Peyer's patch (tissue), 4 donors: ENCODE results near the gene ARMC8. TPM values are rescaled to one million over a fixed set of nuclear protein-coding genes. Genes with fewer than 3 reads are reported as not detected.

Experiments used
- DNase-seq, 3 donors: peaks; one replicate each; pipeline ENCODE4 v3.0.0-alpha.2; 2017 to 2019
- H3K27ac ChIP-seq, 4 donors: fragments of 200-600 bp; sonication (generic); one replicate each; pipeline ENCODE4 v1.5.1; 2016 to 2019
- H3K27me3 ChIP-seq, 2 donors: fragments of 200-600 bp; sonication (generic); one replicate each; pipeline ENCODE4 v1.5.1; 2019
- H3K36me3 ChIP-seq, 3 donors: fragments of 200-600 bp; sonication (generic); one replicate each; pipeline ENCODE4 v1.5.1; 2016 to 2019
- H3K4me1 ChIP-seq, 4 donors: fragments of 200-600 bp; sonication (generic); one replicate each; pipeline ENCODE4 v1.5.1; 2016 to 2019
- H3K4me3 ChIP-seq, 4 donors: fragments of 200-600 bp; sonication (generic); 1 replicate in 3 of 4; 2 replicates in 1 of 4; pipeline ENCODE4 v1.5.1; 2016 to 2019; ENCODE audit warnings: mild to moderate bottlenecking in 1 of 4
- H3K9me3 ChIP-seq, 4 donors: fragments of 200-600 bp; sonication (generic); one replicate each; pipeline ENCODE4 v1.5.1; 2016 to 2019; ENCODE audit warnings: mild to moderate bottlenecking in 1 of 4
- CTCF ChIP-seq, 6 experiments: fragments of 450-650 bp in 4 of 6; fragments of 200-600 bp in 2 of 6; sonication (generic) in 1 of 6; IDR thresholded peaks; one replicate each; pipeline ENCODE4 v1.5.1; 2017 to 2019; ENCODE audit warnings: antibody characterized with exemption in 6 of 6, mild to moderate bottlenecking in 3 of 6, moderate library complexity in 1 of 6
- POLR2A ChIP-seq, 2 donors: fragments of 450-650 bp; IDR thresholded peaks; one replicate each; pipeline ENCODE4 v1.5.1; 2017; ENCODE audit warnings: antibody characterized with exemption in 2 of 2, mild to moderate bottlenecking in 2 of 2, moderate library complexity in 2 of 2
- total RNA-seq, 4 donors: library from RNA; depleted of rRNA; stranded (reverse); fragments of >200 nt; gene quantifications; one replicate each; pipeline ENCODE4 v1.1.0, GENCODE V29; 2016

Gene ARMC8
- total RNA-seq, 4 donors from 2014 or later = 35.7 to 77.2 (median 56.3) TPM

GRCh38 chr3:138188013-138188730, 1.1 kb downstream of the ARMC8 start:
- Histone ChIP-seq H3K36me3 (peaks cover 0 to 3% (median 0%) of the 10 kb centered on the region in 3 donors), H3K9me3 (no peaks in the 10 kb centered on the region), H3K4me1 (peaks cover 0 to 32% (median 1%) of the 10 kb centered on the region in 4 donors), H3K27me3 (no peaks in the 10 kb centered on the region), H3K4me3 (peak overlapping the region; percentile 74 to 94 (median 87)), H3K27ac (peak overlapping the region; percentile 89 to 96 (median 92))
- no peak for TF ChIP-seq POLR2A (IDR thresholded peaks at IDR 0.05)
- no peak for TF ChIP-seq CTCF (IDR thresholded peaks at IDR 0.05)
- DNase-seq = no peak

- Histone ChIP-seq H3K4me1 (peaks cover 0 to 7% (median 0%) of the 10 kb centered on the region in 4 donors), H3K27me3 (no peaks in the 10 kb centered on the region), H3K27ac (no peak overlapping the region)
Measured at GRCh38 chr3:138195481-138195880, 8.4 kb downstream of the ARMC8 start.

DNA sequence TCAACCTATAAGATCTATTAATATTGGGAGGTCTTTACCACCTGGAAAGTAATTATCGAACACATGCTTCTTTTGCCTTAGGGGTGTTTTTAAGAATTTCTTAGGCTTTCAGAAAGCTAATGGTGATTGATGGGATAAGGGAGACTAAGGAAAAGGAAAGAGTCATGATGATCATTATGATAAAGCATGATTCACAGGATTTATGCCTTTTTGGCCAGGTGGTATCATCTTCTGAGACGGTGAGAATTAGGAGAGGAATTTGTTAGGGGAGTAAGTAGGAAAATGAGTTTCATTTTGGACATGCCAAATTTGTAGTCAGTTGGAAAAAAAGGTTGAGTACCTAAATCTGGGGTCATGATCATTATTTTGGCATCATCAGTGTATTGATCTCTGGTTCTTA, 8.9 kb downstream of the ARMC8 start:
- no peaks in the 10 kb centered on the region for H3K9me3 ChIP-seq
- H3K36me3 ChIP-seq = peaks cover 0 to 3% (median 0%) of the 10 kb centered on the region in 3 donors
- H3K4me1 ChIP-seq = peaks cover 0 to 2% (median 0%) of the 10 kb centered on the region in 4 donors
- H3K27ac ChIP-seq = no peak overlapping the region
- H3K4me3 ChIP-seq = no peak overlapping the region
- DNase-seq = no peak
- H3K27me3 ChIP-seq = no peaks in the 10 kb centered on the region
- no peak for TF ChIP-seq POLR2A (IDR thresholded peaks at IDR 0.05)
- no peak for TF ChIP-seq CTCF (IDR thresholded peaks at IDR 0.05)

More at GRCh38 chr3:138195481-138195880, 8.4 kb downstream of the ARMC8 start:
- DNase-seq = no peak
- peaks cover 0 to 3% (median 0%) of the 10 kb centered on the region in 3 donors for H3K36me3 ChIP-seq
- H3K4me3 ChIP-seq = no peak overlapping the region
- H3K9me3 ChIP-seq = no peaks in the 10 kb centered on the region
- no peak for TF ChIP-seq CTCF (IDR thresholded peaks at IDR 0.05)

- Histone ChIP-seq H3K27ac (no peak overlapping the region), H3K36me3 (no peaks in the 10 kb centered on the region), H3K4me3 (no peak overlapping the region), H3K9me3 (no peaks in the 10 kb centered on the region), H3K27me3 (no peaks in the 10 kb centered on the region), H3K4me1 (no peaks in the 10 kb centered on the region)
- TF ChIP-seq CTCF (IDR thresholded peaks at IDR 0.05) (no peak), POLR2A (IDR thresholded peaks at IDR 0.05) (no peak)
- DNase-seq = no peak
Measured at GRCh38 chr3:138197058-138197457, 10.0 kb downstream of the ARMC8 start.

- H3K27me3 ChIP-seq = no peaks in the 10 kb centered on the region
- H3K36me3 ChIP-seq = no peaks in the 10 kb centered on the region
- TF ChIP-seq POLR2A (IDR thresholded peaks at IDR 0.05) (no peak), CTCF (IDR thresholded peaks at IDR 0.05) (no peak)
- no peak overlapping the region for H3K27ac ChIP-seq
- DNase-seq = no peak
- H3K9me3 ChIP-seq = no peaks in the 10 kb centered on the region
- no peaks in the 10 kb centered on the region for H3K4me1 ChIP-seq
- H3K4me3 ChIP-seq = no peak overlapping the region
Measured at GRCh38 chr3:138197524-138197923, 10.4 kb downstream of the ARMC8 start.
